Activated CD8-positive, alpha-beta memory T cell treated with anti-CD3 and anti-CD28 coated beads for 1 hour (primary cell): Measurements from ENCODE around the gene CHKA.

Source experiments
- DNase-seq, 2 donors: peaks; one replicate each; pipeline ENCODE4 v3.0.0-alpha.2; 2020; ENCODE audit warnings: low read depth in 1 of 2; ENCODE audit errors: extremely low read depth in 1 of 2

CHKA gene

GRCh38 chr11:68077617-68078582 lies 43.3 kb downstream of the CHKA start:
- no peak for DNase-seq

DNA sequence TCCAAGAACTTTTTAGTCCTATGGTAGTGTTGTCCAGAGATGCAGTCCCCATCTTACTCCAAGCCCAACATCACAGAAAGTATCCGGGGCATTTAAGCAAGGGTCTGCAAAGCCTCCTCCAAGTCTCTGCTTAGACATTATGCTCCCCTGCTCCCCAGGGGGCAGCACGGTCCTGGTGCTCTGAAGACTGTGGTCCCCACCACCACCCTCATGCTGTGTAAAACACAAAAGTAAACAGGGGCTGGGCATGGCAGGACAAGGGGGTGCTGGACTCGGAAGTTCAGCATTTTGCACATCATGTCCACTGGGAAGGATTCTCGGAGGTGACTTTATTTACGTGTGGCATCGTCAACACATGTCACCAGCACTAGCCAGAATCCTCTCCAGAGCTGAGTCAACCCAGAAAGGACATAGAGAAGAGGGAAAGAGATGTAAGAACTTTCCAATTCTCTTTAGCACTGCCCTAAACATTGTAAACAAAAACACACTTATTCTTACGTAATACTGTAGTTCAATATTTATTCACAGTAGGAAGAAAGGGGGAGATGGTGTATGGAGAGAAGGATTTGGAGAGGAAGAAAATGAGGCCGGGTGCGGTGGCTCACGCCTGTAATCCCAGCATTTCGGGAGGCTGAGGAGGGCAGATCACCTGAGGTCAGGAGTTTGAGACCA lies 44.7 kb downstream of the CHKA start:
- no peak for DNase-seq

DNA sequence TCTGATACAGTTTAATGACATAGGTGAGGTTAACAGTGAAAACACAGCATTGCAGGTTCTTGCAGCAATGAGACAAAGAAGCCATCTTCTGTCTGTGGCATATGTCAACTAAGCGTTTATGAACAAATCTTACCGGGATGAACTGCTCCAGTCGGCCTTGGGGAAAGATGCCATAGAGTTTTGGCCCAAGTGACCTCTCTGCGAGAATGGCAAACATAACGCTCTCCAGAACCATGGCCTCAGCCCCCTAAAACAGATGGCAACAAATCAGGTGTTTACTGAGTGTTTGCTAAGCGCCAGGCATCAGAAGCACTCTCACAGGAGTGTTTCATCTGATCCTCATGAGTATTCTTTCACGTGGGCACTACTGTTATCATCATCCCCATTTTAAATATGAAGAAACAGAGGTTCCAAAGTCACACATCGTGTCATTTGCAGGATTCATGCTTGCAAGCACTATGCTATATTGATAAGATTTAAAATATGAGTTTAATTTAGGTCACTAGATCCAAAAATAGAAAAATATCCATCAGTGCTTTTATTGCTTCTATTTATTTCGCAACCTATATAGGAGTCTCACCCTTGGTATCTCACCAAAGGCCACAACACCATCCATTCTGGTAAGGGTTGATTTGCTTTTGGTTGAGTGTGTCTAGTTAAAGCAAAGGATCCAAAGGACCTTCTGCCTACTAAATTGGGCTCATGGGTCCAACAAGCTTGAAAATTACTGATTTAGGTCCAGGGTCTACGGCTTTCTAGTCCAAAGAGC lies 46.4 kb downstream of the CHKA start:
- no peak for DNase-seq

GRCh38 chr11:68071281-68072048 lies 49.7 kb downstream of the CHKA start:
- DNase-seq: no peak

- no peak for DNase-seq
Observed at GRCh38 chr11:68067991-68068390, 53.2 kb downstream of the CHKA start.

DNA sequence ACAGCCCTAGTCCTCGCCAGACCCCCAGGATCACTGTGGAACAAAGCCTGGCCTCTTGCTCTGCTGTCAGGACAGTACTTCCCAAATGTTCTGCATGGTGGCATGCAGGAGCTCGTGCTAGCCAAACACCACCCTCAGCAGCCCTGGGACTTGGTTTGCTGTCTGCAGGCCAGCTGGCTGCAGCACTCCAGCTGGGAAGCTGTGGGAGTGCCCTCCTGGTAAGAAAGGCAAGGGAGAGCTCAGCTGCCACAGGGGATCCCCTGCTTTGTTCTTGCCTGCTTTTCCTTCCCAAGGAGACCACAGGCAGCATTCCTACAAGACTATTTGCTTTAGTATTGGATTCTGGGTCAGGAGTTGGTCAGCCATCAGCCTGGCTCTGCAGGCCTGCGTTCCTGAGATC lies 54.4 kb downstream of the CHKA start:
- no peak for DNase-seq

- DNase-seq: no peak
Observed at GRCh38 chr11:68065841-68066240, 55.3 kb downstream of the CHKA start.

- DNase-seq: no peak
Observed at GRCh38 chr11:68064926-68065325, 56.3 kb downstream of the CHKA start.

- DNase-seq: no peak
Observed at GRCh38 chr11:68061508-68061907, 59.7 kb downstream of the CHKA start.

DNA sequence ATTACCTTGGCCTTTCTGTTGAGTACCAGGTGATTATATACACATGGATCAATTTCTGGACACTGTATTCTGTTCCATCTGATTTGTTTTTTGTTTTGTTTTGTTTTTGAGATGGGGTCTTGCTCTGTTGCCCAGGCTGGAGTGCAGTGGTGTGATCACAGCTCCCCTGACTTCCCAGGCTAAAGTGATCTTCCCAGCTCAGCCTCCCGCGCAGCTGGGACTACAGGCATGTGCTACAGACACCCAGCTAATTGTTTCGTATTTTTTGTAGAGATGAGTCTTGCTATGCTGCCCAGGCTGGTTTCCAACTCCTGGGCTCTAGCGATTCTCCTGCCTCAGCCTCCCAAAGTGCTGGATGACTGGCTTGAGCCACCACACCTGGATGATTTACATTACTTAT lies 63.4 kb downstream of the CHKA start:
- DNase-seq: no peak

DNA sequence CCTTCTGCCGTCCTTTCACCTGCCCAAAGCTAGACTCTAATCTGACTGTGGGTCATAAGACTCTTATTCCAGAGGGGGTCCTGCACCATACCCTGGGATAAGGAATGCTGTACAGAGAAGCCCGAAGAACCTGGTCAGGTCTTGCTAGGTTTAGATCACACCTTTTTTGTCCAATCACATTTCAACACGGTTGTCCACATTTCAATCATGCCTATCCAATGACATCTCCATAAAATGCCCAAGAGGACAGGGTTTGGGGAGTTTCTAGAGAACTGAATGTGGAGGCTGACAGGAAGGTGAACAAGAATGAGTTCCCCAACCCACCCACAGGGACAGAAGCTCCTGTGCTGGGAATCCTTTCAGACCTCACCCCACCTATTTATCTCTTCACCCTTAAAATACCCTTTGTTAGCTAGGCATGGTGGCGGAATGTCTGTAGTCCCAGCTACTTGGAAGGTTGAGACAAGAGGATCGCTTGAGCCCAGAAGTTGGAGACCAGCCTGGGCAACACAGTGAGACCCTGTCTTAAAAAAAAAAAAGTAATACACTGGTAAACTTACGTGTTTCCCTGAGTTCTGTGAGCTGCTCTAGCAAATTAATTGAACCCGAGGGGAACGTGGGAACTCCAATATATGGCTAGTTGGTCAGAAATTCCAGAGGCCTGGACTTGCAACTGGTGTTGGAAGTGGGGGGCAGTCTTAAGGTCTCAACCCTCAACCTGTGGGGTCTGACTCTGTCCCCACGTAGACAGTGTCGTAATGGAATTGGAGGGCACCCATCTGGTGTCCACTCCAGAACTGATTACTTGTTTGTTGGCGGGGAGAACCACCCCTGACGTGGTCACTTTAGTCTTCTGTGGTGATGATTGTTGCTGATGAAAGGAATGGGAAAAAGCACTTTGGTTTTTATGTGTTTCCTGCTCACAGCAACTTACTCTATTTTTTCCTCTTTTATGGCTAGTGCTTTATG lies 64.6 kb downstream of the CHKA start:
- no peak for DNase-seq

GRCh38 chr11:68053981-68054812 lies 67.0 kb downstream of the CHKA start:
- no peak for DNase-seq

- DNase-seq: no peak
Observed at GRCh38 chr11:68053117-68053516, 68.1 kb downstream of the CHKA start.

- DNase-seq: no peak
Observed at GRCh38 chr11:68052137-68052873, 68.9 kb downstream of the CHKA start.

DNA sequence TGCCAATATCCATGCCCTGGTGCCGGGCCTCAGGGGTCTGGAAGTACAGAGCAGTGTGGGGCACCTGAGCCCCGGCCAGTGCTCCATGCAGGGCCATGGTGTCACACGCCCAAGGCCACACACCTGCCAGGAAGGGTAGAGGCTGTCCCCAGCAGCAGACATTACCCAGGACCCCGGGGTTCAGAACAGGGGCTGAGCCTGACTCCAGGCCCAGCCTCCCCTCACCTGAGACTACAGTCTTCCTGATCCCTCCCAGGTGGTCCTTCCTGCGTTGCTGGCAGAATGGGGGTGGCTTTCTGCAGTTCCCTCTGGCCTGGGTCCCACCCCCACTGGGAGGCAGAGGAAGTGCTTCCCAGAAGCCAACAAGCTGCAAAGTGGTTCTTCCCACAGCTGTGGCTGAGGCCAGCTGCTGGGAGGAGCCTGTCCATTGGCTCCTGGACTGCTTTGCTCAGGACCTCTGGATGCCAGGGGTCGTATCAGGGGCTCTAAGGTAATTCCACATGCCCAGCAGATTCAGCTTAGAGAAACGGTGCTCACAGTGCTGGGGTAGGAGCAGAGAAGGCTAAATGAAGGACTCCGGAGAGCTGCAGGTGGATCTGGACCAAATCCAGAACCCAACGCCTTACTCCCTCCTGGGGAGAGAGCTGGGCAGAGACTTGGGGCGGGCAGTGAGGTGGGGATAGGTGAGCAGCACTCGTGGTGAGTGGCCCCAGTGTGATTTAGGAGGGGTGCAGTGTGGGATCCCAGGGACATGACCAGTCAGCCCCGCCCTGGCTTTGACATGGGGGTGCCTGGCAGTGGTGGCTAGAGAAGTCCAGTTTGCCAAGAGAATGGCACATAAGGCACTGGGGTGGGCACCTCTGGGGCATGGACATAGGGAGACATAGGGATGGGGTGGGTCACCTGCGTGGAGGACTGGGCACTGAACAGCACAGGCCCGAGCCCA lies 69.7 kb downstream of the CHKA start:
- no peak for DNase-seq

DNA sequence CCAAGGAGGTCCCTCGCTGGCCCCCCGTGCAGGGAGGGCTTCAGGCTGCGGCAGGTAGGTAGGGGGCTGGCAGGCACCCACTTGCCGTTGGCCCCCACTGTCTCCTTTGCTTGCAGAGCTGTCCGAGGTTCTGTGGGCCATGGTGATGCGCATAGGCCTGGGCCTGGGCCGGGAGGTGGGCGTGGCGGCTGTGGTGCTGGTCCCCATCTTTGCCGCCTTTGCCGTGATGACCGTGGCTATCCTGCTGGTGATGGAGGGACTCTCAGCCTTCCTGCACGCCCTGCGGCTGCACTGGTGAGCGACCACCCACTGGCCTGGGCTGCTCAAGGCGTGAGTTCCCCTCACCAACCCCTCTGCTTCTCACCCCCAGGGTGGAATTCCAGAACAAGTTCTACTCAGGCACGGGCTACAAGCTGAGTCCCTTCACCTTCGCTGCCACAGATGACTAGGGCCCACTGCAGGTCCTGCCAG lies 70.8 kb downstream of the CHKA start:
- no peak for DNase-seq
